NCI-H69 (cell line): Measurements from ENCODE around the gene NUMA1.

Experiments used
- DNase-seq: peaks from one replicate; lab custom pipeline; 2025; lab: John Stamatoyannopoulos, UW

Gene NUMA1

GRCh38 chr11:72102946-72103753 is 22.8 kb upstream of the NUMA1 start, which contains the start of gene LAMTOR1:
Gene LAMTOR1 (minus strand): TSS chr11:72103297. CDS start chr11:72103224, 73 bp downstream.
- DNase-seq = peak; percentile 100

GRCh38 chr11:72102631-72102945 is 22.2 kb upstream of the NUMA1 start:
- no peak for DNase-seq

GRCh38 chr11:72102162-72102561 is 21.8 kb upstream of the NUMA1 start:
- no peak for DNase-seq

GRCh38 chr11:72100462-72100861 is 20.1 kb upstream of the NUMA1 start:
- no peak for DNase-seq

- no peak for DNase-seq
These were observed 19.7 kb upstream of the NUMA1 start for GRCh38 chr11:72100009-72100408.

GRCh38 chr11:72098741-72099140 is 18.4 kb upstream of the NUMA1 start:
- no peak for DNase-seq

- DNase-seq = peak; percentile 81
These were observed 10.9 kb upstream of the NUMA1 start for GRCh38 chr11:72091292-72091691.

GRCh38 chr11:72088076-72088808 is 7.9 kb upstream of the NUMA1 start:
- DNase-seq = no peak

- DNase-seq = peak; percentile 53
These were observed 5.4 kb upstream of the NUMA1 start for GRCh38 chr11:72085621-72086351.

GRCh38 chr11:72084965-72085364 is 4.6 kb upstream of the NUMA1 start:
- DNase-seq = peak; percentile 68

GRCh38 chr11:72084076-72084475 is 3.7 kb upstream of the NUMA1 start:
- DNase-seq = peak; percentile 34

GRCh38 chr11:72083414-72083813 is 3.1 kb upstream of the NUMA1 start:
- peak; percentile 65 for DNase-seq

GRCh38 chr11:72081821-72082453 is 1.6 kb upstream of the NUMA1 start:
- DNase-seq = no peak

GRCh38 chr11:72081184-72081644 is 872 bp upstream of the NUMA1 start:
- DNase-seq = no peak

GRCh38 chr11:72079819-72080325 is 470 bp downstream of the NUMA1 start:
- peak; percentile 64 for DNase-seq

- no peak for DNase-seq
These were observed 1.9 kb downstream of the NUMA1 start for GRCh38 chr11:72078477-72078876.

- DNase-seq = no peak
These were observed 4.6 kb downstream of the NUMA1 start for GRCh38 chr11:72075756-72076155.

- no peak for DNase-seq
These were observed 5.2 kb downstream of the NUMA1 start for GRCh38 chr11:72075109-72075508.

GRCh38 chr11:72072348-72072747 is 8.0 kb downstream of the NUMA1 start:
- DNase-seq = no peak

- DNase-seq = no peak
These were observed 9.9 kb downstream of the NUMA1 start for GRCh38 chr11:72070491-72070890.

GRCh38 chr11:72069787-72070251 is 10.5 kb downstream of the NUMA1 start:
- no peak for DNase-seq

- DNase-seq = no peak
These were observed 11.1 kb downstream of the NUMA1 start for GRCh38 chr11:72069200-72069599.
